Islet precursor cell (in vitro differentiated cells): ENCODE results near the gene BORA.
"Not testable (repeated sequence)": the region's sequence is repeated elsewhere in the genome, so short reads cannot be mapped to it uniquely, and the experiment has no call there.

Experiments used
- DNase-seq: peaks from one replicate; pipeline ENCODE4 v3.0.0-alpha.2; 2018

The BORA gene

GRCh38 chr13:72774019-72774418, 46.3 kb downstream of the BORA start:
- no peak for DNase-seq

DNA sequence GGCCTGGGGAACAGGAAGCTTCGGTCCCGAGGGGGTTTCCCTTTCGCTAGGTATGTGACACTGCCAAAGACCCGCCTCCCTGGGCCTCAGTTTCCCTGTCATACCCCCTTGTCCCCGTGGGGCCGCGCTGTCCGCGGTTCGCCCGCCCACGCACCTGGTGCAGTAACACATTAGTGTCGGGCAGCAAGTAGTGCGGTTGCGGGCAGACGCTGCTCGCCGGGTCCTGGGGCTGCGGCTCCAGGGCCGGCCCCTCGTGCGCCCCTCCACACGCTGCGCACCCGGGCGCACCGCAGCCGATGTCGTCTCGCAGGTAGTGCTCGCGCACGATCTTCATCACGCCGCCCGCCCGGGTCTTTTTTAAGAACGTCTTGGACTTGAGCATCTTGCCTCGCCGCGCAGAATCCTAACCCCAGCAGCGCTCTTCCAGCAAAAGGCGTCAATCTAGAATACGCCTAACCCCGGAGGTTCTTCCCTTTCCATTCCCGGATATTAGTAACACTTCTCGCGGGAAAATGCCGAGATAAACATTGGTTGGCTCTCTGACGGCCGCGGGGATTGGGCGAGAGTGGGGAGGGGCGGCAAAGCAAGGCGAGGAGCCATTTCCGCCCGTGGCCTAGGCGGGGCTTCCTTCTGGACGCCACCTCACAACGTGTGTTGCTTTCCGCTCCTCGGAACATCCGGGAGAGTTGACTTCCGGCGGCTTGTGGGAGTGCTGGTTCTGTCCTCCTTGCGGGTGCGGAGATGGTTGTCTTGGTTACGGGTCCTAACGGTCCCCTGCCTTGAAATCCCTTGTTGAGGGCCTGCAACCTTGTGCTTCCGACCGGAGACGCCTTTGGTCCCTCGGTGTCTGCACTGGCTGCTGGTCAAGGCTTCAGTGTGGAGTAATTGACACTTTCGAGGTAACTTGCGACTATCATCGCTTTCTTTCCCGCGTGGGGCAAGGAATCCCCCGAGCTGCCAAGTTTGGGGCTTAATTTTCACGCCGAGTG, 54.0 kb downstream of the BORA start, which contains the start of the genes DIS3 and PIBF1:
Gene DIS3, minus strand, starts transcription at position 450 of the 989 bp plus-strand sequence. Its CDS starts 68 bp downstream, at position 382.
Gene PIBF1, plus strand, starts transcription at position 683 of the 989 bp plus-strand sequence. CDS start 1,337 bp downstream, outside the sequence.
- DNase-seq: peak; percentile 100

DNA sequence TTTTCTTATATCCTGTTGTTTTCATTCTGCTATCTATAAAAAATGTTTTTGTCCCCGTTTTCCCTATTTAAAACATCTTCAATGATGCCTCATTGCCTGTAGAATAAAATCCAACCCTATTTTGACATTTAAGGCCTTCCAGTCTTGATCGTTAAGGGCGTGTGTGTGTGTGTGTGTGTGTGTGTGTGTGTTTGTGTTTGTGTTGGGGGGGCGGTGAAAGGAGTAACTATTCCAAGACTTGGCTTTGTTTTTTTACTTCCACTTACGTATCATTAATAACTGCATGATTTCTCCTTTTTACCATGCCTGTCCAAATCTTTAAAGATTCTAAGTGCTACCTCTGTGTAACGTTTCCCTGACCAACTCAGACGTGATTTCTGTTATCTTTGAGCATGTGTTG, 55.0 kb downstream of the BORA start:
- DNase-seq: no peak

GRCh38 chr13:72784679-72785078, 57.0 kb downstream of the BORA start:
- DNase-seq: not testable (repeated sequence)

DNA sequence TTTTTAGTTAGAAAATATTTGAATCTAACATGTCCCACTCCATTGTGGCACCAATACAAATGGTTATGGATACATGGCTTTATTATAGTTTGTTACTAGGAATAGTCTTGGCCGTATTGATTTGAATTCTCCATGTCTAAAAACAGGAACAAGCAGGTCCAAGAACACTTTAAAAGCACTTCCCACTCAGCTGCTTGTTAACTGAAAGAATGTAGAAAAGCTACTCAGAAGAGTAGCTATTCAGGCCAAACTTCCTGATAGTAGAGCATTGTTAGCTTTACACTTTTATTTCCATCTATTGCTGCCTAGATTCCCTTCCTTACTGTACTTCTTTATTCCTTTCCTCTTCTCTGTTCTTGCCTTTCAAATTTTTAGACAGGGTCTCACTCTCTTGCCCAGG, 61.1 kb downstream of the BORA start:
- no peak for DNase-seq

DNA sequence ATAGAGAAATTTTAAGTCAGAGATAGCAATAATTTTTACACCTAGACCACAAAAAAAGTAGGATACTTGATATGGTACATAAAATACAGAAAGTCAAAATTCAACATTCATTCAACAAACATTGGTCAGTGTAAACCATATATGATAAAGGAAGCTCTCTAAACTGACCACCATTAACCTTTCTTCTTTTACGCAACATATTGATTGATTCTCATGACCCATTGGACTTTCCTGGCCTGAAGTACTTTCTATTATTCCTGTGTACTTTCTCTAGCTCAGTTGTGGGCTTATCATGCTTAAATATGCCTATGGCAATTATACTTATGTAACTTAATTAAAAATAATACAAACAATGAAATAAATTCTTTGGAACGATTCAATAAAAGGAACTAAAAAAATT, 64.9 kb downstream of the BORA start:
- no peak for DNase-seq

- no peak for DNase-seq
Observed at GRCh38 chr13:72798817-72799216, 71.1 kb downstream of the BORA start.

DNA sequence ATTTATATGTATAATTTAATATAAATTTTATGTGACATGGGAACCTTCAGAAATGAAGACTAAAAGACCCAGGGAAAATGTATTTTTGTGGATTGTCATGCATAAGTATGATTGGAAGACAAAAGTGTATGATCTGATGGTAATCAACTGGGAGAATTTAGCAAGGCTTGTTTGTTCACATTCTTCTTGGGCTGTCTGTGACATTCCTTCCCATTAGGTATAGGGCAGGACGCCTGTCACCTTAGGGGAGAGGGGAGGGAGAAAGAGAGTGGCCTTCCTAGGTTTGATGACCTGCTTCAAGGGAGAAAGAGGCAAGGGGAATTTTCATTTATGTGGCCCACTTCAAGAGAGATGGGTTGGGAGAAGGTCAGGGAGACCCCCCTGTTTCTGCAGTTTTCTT, 76.6 kb downstream of the BORA start:
- DNase-seq: peak; percentile 71
